Tibial nerve (tissue), 4 donors: ENCODE data around the gene NTM. TPM values are rescaled to one million over a fixed set of nuclear protein-coding genes. Genes with fewer than 3 reads are reported as not detected.

ENCODE experiments used
- DNase-seq, 2 donors: peaks; one replicate each; pipeline ENCODE4 v3.0.0-alpha.2; 2019; ENCODE audit warnings: low spot score in 2 of 2
- H3K27ac ChIP-seq, 4 donors: fragments of 200-600 bp; sonication (generic) in 3 of 4; one replicate each; pipeline ENCODE4 v1.5.1; 2017 to 2019; ENCODE audit warnings: mild to moderate bottlenecking in 1 of 4
- H3K27me3 ChIP-seq, 2 donors: fragments of 200-600 bp; sonication (generic) in 1 of 2; one replicate each; pipeline versions ENCODE4 v1.5.1 to v1.6.0; 2017 to 2019
- H3K36me3 ChIP-seq, 3 donors: fragments of 200-600 bp; sonication (generic); one replicate each; pipeline ENCODE4 v1.5.1; 2018 to 2019
- H3K4me1 ChIP-seq, 4 donors: fragments of 200-600 bp; sonication (generic) in 3 of 4; one replicate each; pipeline ENCODE4 v1.5.1; 2017 to 2019
- H3K4me3 ChIP-seq, 4 donors: fragments of 200-600 bp; sonication (generic) in 3 of 4; one replicate each; pipeline ENCODE4 v1.5.1; 2017 to 2019; ENCODE audit warnings: mild to moderate bottlenecking in 1 of 4, moderate library complexity in 1 of 4
- H3K9me3 ChIP-seq, 4 donors: fragments of 200-600 bp; sonication (generic) in 3 of 4; one replicate each; pipeline ENCODE4 v1.5.1; 2017 to 2019
- EP300 ChIP-seq, 2 donors: sonication (generic); formaldehyde crosslinking; IDR thresholded peaks; one replicate each; pipeline ENCODE4 v1.6.1; 2017; ENCODE audit warnings: antibody characterized with exemption in 2 of 2, mild to moderate bottlenecking in 1 of 2
- POLR2A ChIP-seq, 2 donors: fragments of 450-650 bp; IDR thresholded peaks; one replicate each; pipeline ENCODE4 v1.6.1; 2017; ENCODE audit warnings: antibody characterized with exemption in 2 of 2, mild to moderate bottlenecking in 2 of 2, moderate library complexity in 2 of 2
- WGBS, 2 donors: methylation state at CpG; one replicate each; pipeline ENCODE4 v1.1.5; 2018; 5-methylcytosine and 5-hydroxymethylcytosine counted together
- total RNA-seq, 4 donors: library from RNA; depleted of rRNA; stranded (reverse); fragments of >200 nt; gene quantifications; one replicate each; pipeline ENCODE4 v1.1.0, GENCODE V29; 2016
- TF ChIP-seq, protein P1 (sequence below), 5 experiments: fragments of 200-600 bp in 3 of 5; fragments of 450-650 bp in 2 of 5; sonication (generic) in 3 of 5; IDR thresholded peaks; one replicate each; pipeline ENCODE4 v1.5.1; 2016 to 2019; ENCODE audit warnings: antibody characterized with exemption in 5 of 5, mild to moderate bottlenecking in 3 of 5, moderate library complexity in 2 of 5

The NTM gene
- total RNA-seq, 4 donors from 2014 or later: 3.7 to 11.4 (median 10.8) TPM

DNA sequence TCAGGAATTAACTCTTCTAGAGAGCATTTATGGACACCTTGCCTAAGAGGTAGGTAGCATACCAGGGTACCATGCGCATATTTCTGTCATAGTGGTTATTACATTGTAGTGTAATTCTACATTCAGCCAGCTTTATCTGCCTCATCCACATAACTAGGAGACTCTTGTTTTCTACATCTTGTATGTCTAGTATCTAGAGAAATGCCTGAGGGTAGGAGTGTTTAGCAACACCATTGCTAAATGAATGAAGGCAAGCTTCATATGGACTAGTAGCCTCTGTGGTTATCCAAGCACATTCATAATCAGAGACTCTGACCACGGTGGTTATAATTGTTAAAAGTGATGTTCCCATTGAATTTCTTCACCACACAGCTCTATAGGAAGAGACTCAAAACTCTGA lies 107.9 kb downstream of the NTM start:
- Histone ChIP-seq H3K4me1 (no peaks in the 10 kb centered on the region), H3K4me3 (no peak overlapping the region), H3K36me3 (no peaks in the 10 kb centered on the region), H3K27me3 (no peaks in the 10 kb centered on the region), H3K9me3 (no peaks in the 10 kb centered on the region), H3K27ac (no peak overlapping the region)
- 93% methylated on average over 2 of the region's 2 CpGs for whole genome bisulfite sequencing, 2 donors
- DNase-seq: no peak
- TF ChIP-seq EP300 (IDR thresholded peaks at IDR 0.05): no peak
- TF ChIP-seq, protein P1, sequence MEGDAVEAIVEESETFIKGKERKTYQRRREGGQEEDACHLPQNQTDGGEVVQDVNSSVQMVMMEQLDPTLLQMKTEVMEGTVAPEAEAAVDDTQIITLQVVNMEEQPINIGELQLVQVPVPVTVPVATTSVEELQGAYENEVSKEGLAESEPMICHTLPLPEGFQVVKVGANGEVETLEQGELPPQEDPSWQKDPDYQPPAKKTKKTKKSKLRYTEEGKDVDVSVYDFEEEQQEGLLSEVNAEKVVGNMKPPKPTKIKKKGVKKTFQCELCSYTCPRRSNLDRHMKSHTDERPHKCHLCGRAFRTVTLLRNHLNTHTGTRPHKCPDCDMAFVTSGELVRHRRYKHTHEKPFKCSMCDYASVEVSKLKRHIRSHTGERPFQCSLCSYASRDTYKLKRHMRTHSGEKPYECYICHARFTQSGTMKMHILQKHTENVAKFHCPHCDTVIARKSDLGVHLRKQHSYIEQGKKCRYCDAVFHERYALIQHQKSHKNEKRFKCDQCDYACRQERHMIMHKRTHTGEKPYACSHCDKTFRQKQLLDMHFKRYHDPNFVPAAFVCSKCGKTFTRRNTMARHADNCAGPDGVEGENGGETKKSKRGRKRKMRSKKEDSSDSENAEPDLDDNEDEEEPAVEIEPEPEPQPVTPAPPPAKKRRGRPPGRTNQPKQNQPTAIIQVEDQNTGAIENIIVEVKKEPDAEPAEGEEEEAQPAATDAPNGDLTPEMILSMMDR (IDR thresholded peaks at IDR 0.05): no peak
- no peak for TF ChIP-seq POLR2A (IDR thresholded peaks at IDR 0.05)

DNA sequence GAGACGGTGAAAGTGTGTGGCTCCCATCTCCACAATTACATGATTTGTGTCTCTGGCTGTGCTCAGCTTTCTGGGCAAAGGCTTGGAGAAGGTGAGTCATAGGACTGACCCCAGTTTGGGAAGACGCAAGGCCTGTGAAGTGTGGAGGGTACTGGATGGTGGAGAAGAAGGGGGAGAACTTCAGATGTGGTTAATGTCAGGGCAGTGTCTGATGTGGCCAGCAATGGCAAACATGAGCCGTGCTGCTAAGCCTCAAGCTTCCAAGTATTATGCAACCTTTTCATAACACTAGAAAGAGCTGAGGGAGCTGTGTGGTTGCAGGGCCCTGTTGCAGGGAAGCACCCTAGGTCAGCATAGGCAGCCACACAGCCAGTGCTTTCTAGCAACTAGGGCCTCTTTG lies 110.9 kb downstream of the NTM start:
- H3K4me1 ChIP-seq: no peaks in the 10 kb centered on the region

DNA sequence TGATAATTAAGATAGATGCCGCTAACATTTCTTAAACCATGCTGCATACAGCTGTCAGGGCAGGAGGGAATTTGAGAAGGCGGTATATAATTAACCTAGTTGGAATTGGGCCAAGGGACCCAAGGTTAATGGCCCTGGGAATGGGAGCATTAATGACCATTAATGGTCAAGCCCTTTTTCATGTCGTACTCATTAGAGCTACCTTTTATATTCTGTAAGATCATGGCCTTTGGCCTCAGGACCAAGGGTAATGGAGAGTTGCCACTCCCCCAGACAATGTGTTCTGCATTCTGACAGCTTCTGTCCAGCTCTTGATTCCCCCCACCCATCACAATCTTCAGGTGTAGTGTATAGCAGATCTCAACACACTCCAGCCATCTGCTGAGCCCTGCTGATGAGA lies 111.6 kb downstream of the NTM start:
- 76% methylated on average over 3 of the region's 3 CpGs for WGBS, 2 donors
- H3K27me3 ChIP-seq: no peaks in the 10 kb centered on the region
- H3K9me3 ChIP-seq: no peaks in the 10 kb centered on the region
- H3K4me1 ChIP-seq: no peaks in the 10 kb centered on the region
- no peaks in the 10 kb centered on the region for H3K36me3 ChIP-seq
- TF ChIP-seq EP300 (IDR thresholded peaks at IDR 0.05) (no peak), POLR2A (IDR thresholded peaks at IDR 0.05) (no peak)
- TF ChIP-seq, protein P1 (IDR thresholded peaks at IDR 0.05): no peak
- no peak overlapping the region for H3K27ac ChIP-seq
- no peak overlapping the region for H3K4me3 ChIP-seq
- DNase-seq: no peak

More for the DNA sequence above, 110.9 kb downstream of the NTM start:
- DNase-seq: no peak
- Histone ChIP-seq H3K9me3 (no peaks in the 10 kb centered on the region), H3K27me3 (no peaks in the 10 kb centered on the region), H3K4me3 (no peak overlapping the region), H3K27ac (no peak overlapping the region), H3K36me3 (no peaks in the 10 kb centered on the region)
- TF ChIP-seq, protein P1 (IDR thresholded peaks at IDR 0.05): no peak
- TF ChIP-seq EP300 (IDR thresholded peaks at IDR 0.05): no peak
- no peak for TF ChIP-seq POLR2A (IDR thresholded peaks at IDR 0.05)
- 65 to 71% methylated on average over 3 of the region's 3 CpGs for WGBS, 2 donors

DNA sequence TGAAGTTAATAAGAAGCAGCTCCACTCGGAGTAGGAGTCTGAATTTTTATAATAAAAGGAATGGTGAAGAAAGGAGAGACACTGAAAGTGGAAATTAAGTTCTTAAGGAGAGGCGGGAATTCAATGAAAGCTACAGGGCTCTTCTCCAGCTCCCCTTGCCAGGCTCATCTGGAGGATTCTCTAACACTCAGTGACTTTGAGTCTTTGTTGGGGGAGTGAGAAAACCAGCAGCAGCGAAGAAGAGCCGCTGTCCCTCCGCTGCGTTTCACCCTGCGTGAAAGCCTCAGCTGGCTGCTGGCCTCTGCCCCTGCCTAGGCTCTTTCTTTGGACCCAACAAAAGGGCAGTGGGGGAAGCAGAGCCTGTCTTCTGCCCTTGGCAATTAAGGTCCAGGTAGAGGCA lies 113.0 kb downstream of the NTM start:
- Histone ChIP-seq H3K4me1 (peaks cover 0 to 9% (median 0%) of the 10 kb centered on the region in 4 donors), H3K9me3 (no peaks in the 10 kb centered on the region), H3K27ac (no peak overlapping the region), H3K4me3 (no peak overlapping the region), H3K27me3 (no peaks in the 10 kb centered on the region), H3K36me3 (no peaks in the 10 kb centered on the region)
- WGBS, 2 donors: 84 to 85% methylated on average over 7 of the region's 7 CpGs
- DNase-seq: no peak
- TF ChIP-seq POLR2A (IDR thresholded peaks at IDR 0.05) (no peak), EP300 (IDR thresholded peaks at IDR 0.05) (no peak)
- TF ChIP-seq, protein P1 (IDR thresholded peaks at IDR 0.05): no peak

DNA sequence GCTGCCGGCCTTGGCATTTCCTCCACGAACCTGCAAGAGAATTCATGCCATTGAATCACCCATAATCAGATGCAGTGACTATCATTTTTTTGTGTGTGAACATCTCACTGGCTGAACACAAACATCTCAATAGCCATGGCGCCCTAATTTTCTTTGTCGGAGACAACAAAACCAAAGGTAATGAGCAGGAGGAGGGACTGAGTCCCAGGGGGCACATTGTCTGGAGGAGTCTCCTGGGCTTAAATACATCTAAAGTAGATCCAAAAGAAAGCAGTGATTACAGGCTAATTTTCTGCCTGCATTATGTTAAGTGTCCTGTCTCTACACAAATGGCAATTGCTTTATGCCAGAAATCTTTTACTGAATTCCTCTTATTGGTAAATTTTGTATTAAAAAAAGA lies 113.5 kb downstream of the NTM start:
- WGBS, 2 donors: 66 to 73% methylated on average over 4 of the region's 4 CpGs
- Histone ChIP-seq H3K27ac (no peak overlapping the region), H3K9me3 (no peaks in the 10 kb centered on the region), H3K36me3 (no peaks in the 10 kb centered on the region), H3K4me3 (no peak overlapping the region), H3K4me1 (peaks cover 0 to 9% (median 0%) of the 10 kb centered on the region in 4 donors), H3K27me3 (no peaks in the 10 kb centered on the region)
- DNase-seq: no peak
- TF ChIP-seq, protein P1 (IDR thresholded peaks at IDR 0.05): no peak
- TF ChIP-seq POLR2A (IDR thresholded peaks at IDR 0.05): no peak
- no peak for TF ChIP-seq EP300 (IDR thresholded peaks at IDR 0.05)
